Gastroesophageal sphincter (tissue), 4 donors: ENCODE data around the gene FAM168B. TPM values are rescaled to one million over a fixed set of nuclear protein-coding genes. Genes with fewer than 3 reads are reported as not detected.

Experiments
- ATAC-seq: fragments of 150-250 bp; one replicate; pipeline ENCODE4 v1.9.1; 2016; ENCODE audit warnings: mild to moderate bottlenecking, moderate library complexity
- H3K27ac ChIP-seq, 4 donors: fragments of 200-600 bp; sonication (generic) in 3 of 4; 1 replicate in 3 of 4; 2 replicates in 1 of 4; pipeline ENCODE4 v1.5.1; 2016 to 2019
- H3K27me3 ChIP-seq: fragments of 200-600 bp; sonication (generic); one replicate; pipeline ENCODE4 v1.5.1; 2019
- H3K36me3 ChIP-seq, 2 donors: fragments of 200-600 bp; sonication (generic); one replicate each; pipeline ENCODE4 v1.5.1; 2019; ENCODE audit warnings: control low read depth in 1 of 2
- H3K4me1 ChIP-seq, 3 donors: fragments of 200-600 bp; sonication (generic); 1 replicate in 2 of 3; 2 replicates in 1 of 3; pipeline ENCODE4 v1.5.1; 2016 to 2019; ENCODE audit warnings: control low read depth in 2 of 3
- H3K4me3 ChIP-seq, 2 donors: fragments of 200-600 bp; sonication (generic); one replicate each; pipeline ENCODE4 v1.5.1; 2019; ENCODE audit warnings: mild to moderate bottlenecking in 1 of 2, moderate library complexity in 1 of 2
- H3K9me3 ChIP-seq, 3 donors: fragments of 200-600 bp; sonication (generic); one replicate each; pipeline ENCODE4 v1.5.1; 2017 to 2019; ENCODE audit warnings: control low read depth in 2 of 3
- CTCF ChIP-seq, 4 experiments: fragments of 200-600 bp in 2 of 4; fragments of 450-650 bp in 2 of 4; sonication (generic) in 1 of 4; IDR thresholded peaks; one replicate each; pipeline ENCODE4 v1.5.1; 2017 to 2019; ENCODE audit warnings: antibody characterized with exemption in 4 of 4, mild to moderate bottlenecking in 2 of 4, moderate library complexity in 2 of 4
- EP300 ChIP-seq: sonication (generic); formaldehyde crosslinking; IDR thresholded peaks from one replicate; pipeline ENCODE4 v1.6.1; 2017; ENCODE audit warnings: antibody characterized with exemption, mild to moderate bottlenecking
- POLR2A ChIP-seq, 2 donors: fragments of 450-650 bp; IDR thresholded peaks; one replicate each; pipeline ENCODE4 v1.6.1; 2017; ENCODE audit warnings: antibody characterized with exemption in 2 of 2, mild to moderate bottlenecking in 2 of 2, moderate library complexity in 1 of 2
- POLR2AphosphoS5 ChIP-seq: sonication (generic); formaldehyde crosslinking; IDR thresholded peaks from one replicate; pipeline ENCODE4 v1.6.1; 2017; ENCODE audit warnings: antibody characterized with exemption
- WGBS, 2 donors: methylation state at CpG; one replicate each; pipeline ENCODE4 v1.1.5; 2018; ENCODE audit warnings: low coverage in 1 of 2; 5-methylcytosine and 5-hydroxymethylcytosine counted together
- total RNA-seq, 4 donors: library from RNA; depleted of rRNA; stranded (reverse); fragments of >200 nt; gene quantifications; one replicate each; pipeline ENCODE4 v1.1.0, GENCODE V29; 2016

Gene FAM168B
- total RNA-seq, 4 donors from 2014 or later = 184 to 244 (median 198) TPM

- Histone ChIP-seq H3K27ac (no peak overlapping the region), H3K9me3 (no peaks in the 10 kb centered on the region), H3K36me3 (no peaks in the 10 kb centered on the region), H3K4me1 (peaks cover 0 to 32% (median 9%) of the 10 kb centered on the region in 3 donors), H3K27me3 (no peaks in the 10 kb centered on the region), H3K4me3 (no peak overlapping the region)
- no peak for TF ChIP-seq POLR2AphosphoS5
- no peak for TF ChIP-seq EP300
- no peak for TF ChIP-seq CTCF (IDR thresholded peaks at IDR 0.05)
- no peak for TF ChIP-seq POLR2A (IDR thresholded peaks at IDR 0.05)
- 87% methylated on average over 7 of the region's 7 CpGs; no CpG with 5 or more reads in 1 of the 2 donors for WGBS, 2 donors
- no peak for ATAC-seq
Observed at GRCh38 chr2:131113566-131114227, 20.4 kb upstream of the FAM168B start.

- Histone ChIP-seq H3K27me3 (no peaks in the 10 kb centered on the region), H3K9me3 (no peaks in the 10 kb centered on the region), H3K36me3 (no peaks in the 10 kb centered on the region), H3K27ac (no peak overlapping the region), H3K4me3 (no peak overlapping the region), H3K4me1 (peaks cover 0 to 43% (median 9%) of the 10 kb centered on the region in 3 donors)
- 55% methylated on average over 2 of the region's 2 CpGs for WGBS, 2 donors
- ATAC-seq = no peak
- TF ChIP-seq POLR2A (IDR thresholded peaks at IDR 0.05) (no peak), EP300 (no peak), POLR2AphosphoS5 (no peak), CTCF (IDR thresholded peaks at IDR 0.05) (no peak)
Observed at GRCh38 chr2:131112529-131112928, 19.3 kb upstream of the FAM168B start.

GRCh38 chr2:131105950-131106801, 12.9 kb upstream of the FAM168B start:
- Histone ChIP-seq H3K27me3 (no peaks in the 10 kb centered on the region), H3K27ac (peak overlapping the region in 3 of 4 donors; percentile 91 to 94 (median 94)), H3K4me1 (peaks cover 0 to 41% (median 19%) of the 10 kb centered on the region in 3 donors), H3K36me3 (no peaks in the 10 kb centered on the region), H3K4me3 (peak overlapping the region; percentile 57 to 75), H3K9me3 (no peaks in the 10 kb centered on the region)
- WGBS, 2 donors = 2 to 3% methylated on average over 14 to 15 of the region's 19 CpGs
- TF ChIP-seq CTCF (IDR thresholded peaks at IDR 0.05) (no peak), POLR2AphosphoS5 (peak; percentile 9), POLR2A (IDR thresholded peaks at IDR 0.05) (peak in 1 of 2 donors; percentile 15)
- no peak for ATAC-seq

- Histone ChIP-seq H3K4me3 (peak within 1 kb of the TSS; percentile 57 to 75), H3K27me3 (no peaks in the 10 kb centered on the region), H3K9me3 (no peaks in the 10 kb centered on the region), H3K27ac (peak within 1 kb of the TSS; percentile 66 to 94 (median 92)), H3K4me1 (peaks cover 0 to 41% (median 19%) of the 10 kb centered on the region in 3 donors), H3K36me3 (no peaks in the 10 kb centered on the region)
- WGBS, 2 donors = 0 to 2% methylated on average over 11 to 33 of the region's 66 CpGs
- ATAC-seq = peak; percentile 90
- TF ChIP-seq POLR2AphosphoS5 (peak; percentile 90), CTCF (IDR thresholded peaks at IDR 0.05) (peak in 2 of 4 experiments; percentile 5 to 39), POLR2A (IDR thresholded peaks at IDR 0.05) (peak; percentile 74 to 87), EP300 (no peak)
Observed at GRCh38 chr2:131105156-131105949, 12.1 kb upstream of the FAM168B start, which contains the start of gene PLEKHB2. Gene PLEKHB2, plus strand, starts transcription at chr2:131105336. Its CDS starts 15,606 bp downstream, at chr2:131120942.
